ENCODE data around the gene RNF41.
A peak's percentile ranks its signal among the peaks of the same experiment; 100 is the strongest.

Gene RNF41

GRCh38 chr12:56186957-56187356, 34.8 kb downstream of the RNF41 start:
- H3K9me3 Mint-ChIP-seq = no peaks in the 10 kb centered on the region
- DNase-seq (no peak), ATAC-seq (no peak)
- H3K27ac Mint-ChIP-seq = peak overlapping the region in 1 of 2 donors; percentile 74
- no peaks in the 10 kb centered on the region for H3K27me3 Mint-ChIP-seq
- H3K4me3 Mint-ChIP-seq = peak overlapping the region; percentile 96 to 97
- H3K4me1 Mint-ChIP-seq = peaks cover 40% of the 10 kb centered on the region

DNA sequence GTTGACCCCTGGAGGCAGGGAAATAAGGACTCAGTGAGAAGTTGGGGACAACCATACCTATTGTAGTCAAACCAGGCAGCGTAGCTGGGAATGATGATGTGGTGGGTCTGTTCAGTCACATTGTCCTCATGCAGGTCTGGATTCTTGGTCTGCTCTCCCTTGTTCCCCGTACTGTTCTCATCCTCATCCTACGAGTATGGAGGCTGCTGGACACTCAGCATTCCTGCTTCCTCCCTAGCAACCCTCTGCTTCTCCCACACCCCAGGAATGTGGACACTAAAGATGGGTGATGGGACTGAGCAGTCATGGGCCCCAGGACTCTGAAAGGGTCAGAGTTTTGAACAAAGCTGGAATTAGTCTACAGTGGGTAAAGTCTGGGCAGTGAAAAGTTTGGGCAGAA, 43.4 kb downstream of the RNF41 start:
- Mint-ChIP-seq H3K9me3 (no peaks in the 10 kb centered on the region), H3K27me3 (no peaks in the 10 kb centered on the region), H3K4me1 (no peaks in the 10 kb centered on the region), H3K4me3 (no peak overlapping the region), H3K27ac (peak overlapping the region in 1 of 2 donors; percentile 54)
- ATAC-seq = no peak
- no peak for DNase-seq

DNA sequence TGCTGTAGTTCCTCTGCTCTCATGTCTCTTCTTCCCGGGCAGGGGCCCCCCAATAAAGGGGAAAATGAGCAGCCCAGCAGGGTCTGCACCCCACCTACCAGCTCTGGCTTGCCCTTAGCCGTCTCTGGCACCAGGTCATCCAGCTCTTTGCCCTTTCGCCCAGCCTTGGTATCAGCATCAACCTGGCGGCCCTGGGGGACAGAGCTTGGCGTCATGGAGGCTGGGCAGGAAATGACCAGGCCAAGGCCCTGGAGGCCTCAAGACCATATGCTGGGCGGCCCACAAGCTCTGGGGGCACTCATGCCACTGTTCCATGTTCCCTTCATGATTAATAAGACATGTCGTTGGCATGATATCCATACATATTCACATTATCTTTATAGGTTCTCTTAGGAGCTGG, 48.9 kb downstream of the RNF41 start:
- Mint-ChIP-seq H3K4me3 (no peak overlapping the region), H3K4me1 (no peaks in the 10 kb centered on the region), H3K27me3 (no peaks in the 10 kb centered on the region), H3K27ac (no peak overlapping the region), H3K9me3 (no peaks in the 10 kb centered on the region)
- DNase-seq = no peak
- ATAC-seq = no peak

DNA sequence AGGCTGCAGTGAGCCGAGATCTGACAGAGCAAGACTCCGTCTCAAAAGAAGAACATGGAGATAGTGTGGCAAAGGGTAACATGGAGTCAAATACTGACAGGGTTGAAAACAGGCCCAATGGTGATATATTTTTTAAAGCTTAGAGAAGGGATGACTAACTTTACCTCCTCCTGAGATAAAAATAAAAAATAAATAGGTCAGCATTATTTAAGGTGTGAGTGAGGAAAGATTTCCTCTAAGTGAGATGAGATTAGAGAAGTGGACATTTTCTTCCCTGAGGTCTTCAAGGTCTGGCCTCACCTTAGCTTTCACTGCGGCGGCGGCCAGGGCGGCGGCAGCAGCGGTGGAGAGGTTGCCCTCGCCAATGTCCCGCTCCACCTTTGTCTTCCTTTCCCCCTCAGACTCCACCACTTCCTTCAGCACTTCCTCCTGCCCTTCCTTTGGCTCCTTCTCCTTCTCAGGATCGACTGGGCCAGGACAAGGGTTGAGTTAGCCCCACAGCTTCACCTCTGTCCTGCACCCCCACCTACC, 52.4 kb downstream of the RNF41 start:
- no peaks in the 10 kb centered on the region for H3K27me3 Mint-ChIP-seq
- no peaks in the 10 kb centered on the region for H3K4me1 Mint-ChIP-seq
- no peaks in the 10 kb centered on the region for H3K9me3 Mint-ChIP-seq
- ATAC-seq = no peak
- peak overlapping the region in 1 of 2 donors; percentile 75 for H3K27ac Mint-ChIP-seq
- no peak overlapping the region for H3K4me3 Mint-ChIP-seq
- DNase-seq = no peak

DNA sequence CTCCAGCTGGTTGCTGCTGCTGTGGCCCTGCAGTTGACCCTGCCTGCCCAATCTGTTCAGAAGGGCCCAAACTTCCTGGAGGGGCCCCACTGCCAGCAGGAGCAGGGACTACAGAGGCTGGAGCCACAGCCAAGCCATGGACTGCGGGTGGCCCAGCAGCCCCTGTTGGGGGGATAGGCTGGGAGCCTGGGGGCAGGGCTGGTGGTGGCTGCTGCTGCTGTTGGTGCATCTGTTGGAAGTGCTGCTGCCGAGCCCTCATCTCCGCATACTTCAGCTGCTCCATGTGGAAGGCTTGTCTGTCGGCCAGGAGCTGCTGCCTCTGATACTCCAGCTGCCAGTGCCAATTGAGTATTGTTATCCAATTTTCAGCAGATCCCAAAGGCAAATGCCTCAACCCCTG, 56.4 kb downstream of the RNF41 start:
- Mint-ChIP-seq H3K27me3 (no peaks in the 10 kb centered on the region), H3K27ac (no peak overlapping the region), H3K4me1 (peaks cover 26% of the 10 kb centered on the region), H3K4me3 (no peak overlapping the region), H3K9me3 (no peaks in the 10 kb centered on the region)
- DNase-seq (no peak), ATAC-seq (no peak)

GRCh38 chr12:56164345-56164729, 57.4 kb downstream of the RNF41 start:
- Mint-ChIP-seq H3K4me1 (peaks cover 36% of the 10 kb centered on the region), H3K4me3 (no peak overlapping the region), H3K27ac (peak overlapping the region in 1 of 2 donors; percentile 36), H3K27me3 (no peaks in the 10 kb centered on the region), H3K9me3 (no peaks in the 10 kb centered on the region)
- DNase-seq = no peak
- ATAC-seq = no peak

- Mint-ChIP-seq H3K4me1 (peaks cover 41% of the 10 kb centered on the region), H3K27me3 (no peaks in the 10 kb centered on the region), H3K9me3 (no peaks in the 10 kb centered on the region), H3K27ac (no peak overlapping the region), H3K4me3 (no peak overlapping the region)
- ATAC-seq = no peak
- no peak for DNase-seq
These were observed 58.0 kb downstream of the RNF41 start for GRCh38 chr12:56163533-56164344.

DNA sequence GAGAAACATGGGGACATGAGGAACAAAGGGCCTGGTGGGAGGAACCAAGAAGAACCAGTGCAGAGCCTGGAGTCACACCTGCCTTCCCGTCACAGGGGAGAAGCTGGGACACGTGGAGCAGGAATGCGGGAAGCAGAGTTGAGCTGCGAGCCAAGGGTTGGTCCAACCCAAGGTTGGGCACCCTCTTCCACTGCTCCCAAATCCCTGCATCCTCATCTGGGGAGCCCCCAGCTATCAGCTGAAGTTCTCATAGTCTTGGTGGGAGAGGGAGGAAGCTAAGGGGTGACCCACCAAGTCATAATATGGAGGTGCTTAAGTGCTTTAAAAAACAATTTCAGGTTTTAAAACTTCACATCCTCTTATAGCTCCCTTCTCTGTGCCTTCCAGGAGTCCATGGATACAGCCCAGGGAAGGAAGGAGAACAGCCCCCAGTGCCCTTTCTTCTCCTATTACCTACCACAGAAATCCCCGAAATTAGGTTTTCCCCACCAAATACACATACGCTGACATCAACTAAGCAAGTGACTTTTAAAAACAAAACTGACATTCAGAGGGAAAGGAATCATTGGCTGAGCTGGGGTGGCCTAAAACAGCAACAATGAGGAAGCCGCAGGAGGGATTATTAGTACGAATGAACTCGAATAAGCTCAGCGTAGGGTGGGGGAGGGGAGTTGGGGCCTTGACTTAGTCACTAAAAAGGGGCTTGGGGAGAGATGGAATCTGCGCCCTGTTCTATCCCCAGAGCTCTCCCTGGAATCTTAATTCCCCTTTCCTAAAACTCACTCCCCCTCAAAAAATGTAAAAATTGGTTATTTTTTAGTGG, 59.0 kb downstream of the RNF41 start:
- H3K4me1 Mint-ChIP-seq = peaks cover 41% of the 10 kb centered on the region
- no peak for DNase-seq
- no peak for ATAC-seq
- H3K4me3 Mint-ChIP-seq = no peak overlapping the region
- no peaks in the 10 kb centered on the region for H3K27me3 Mint-ChIP-seq
- H3K9me3 Mint-ChIP-seq = no peaks in the 10 kb centered on the region
- no peak overlapping the region for H3K27ac Mint-ChIP-seq

GRCh38 chr12:56161690-56162351, 59.9 kb downstream of the RNF41 start:
- Mint-ChIP-seq H3K27ac (peak overlapping the region; percentile 28 to 77), H3K4me1 (peaks cover 50% of the 10 kb centered on the region), H3K4me3 (peak overlapping the region; percentile 47 to 96), H3K9me3 (no peaks in the 10 kb centered on the region), H3K27me3 (no peaks in the 10 kb centered on the region)
- DNase-seq = no peak
- ATAC-seq = no peak

- peak overlapping the region; percentile 77 to 99 for H3K27ac Mint-ChIP-seq
- ATAC-seq (no peak), DNase-seq (no peak)
- H3K4me3 Mint-ChIP-seq = peak overlapping the region; percentile 87 to 96
- no peaks in the 10 kb centered on the region for H3K27me3 Mint-ChIP-seq
- H3K4me1 Mint-ChIP-seq = peaks cover 50% of the 10 kb centered on the region
- no peaks in the 10 kb centered on the region for H3K9me3 Mint-ChIP-seq
These were observed 60.6 kb downstream of the RNF41 start for GRCh38 chr12:56160894-56161689.

DNA sequence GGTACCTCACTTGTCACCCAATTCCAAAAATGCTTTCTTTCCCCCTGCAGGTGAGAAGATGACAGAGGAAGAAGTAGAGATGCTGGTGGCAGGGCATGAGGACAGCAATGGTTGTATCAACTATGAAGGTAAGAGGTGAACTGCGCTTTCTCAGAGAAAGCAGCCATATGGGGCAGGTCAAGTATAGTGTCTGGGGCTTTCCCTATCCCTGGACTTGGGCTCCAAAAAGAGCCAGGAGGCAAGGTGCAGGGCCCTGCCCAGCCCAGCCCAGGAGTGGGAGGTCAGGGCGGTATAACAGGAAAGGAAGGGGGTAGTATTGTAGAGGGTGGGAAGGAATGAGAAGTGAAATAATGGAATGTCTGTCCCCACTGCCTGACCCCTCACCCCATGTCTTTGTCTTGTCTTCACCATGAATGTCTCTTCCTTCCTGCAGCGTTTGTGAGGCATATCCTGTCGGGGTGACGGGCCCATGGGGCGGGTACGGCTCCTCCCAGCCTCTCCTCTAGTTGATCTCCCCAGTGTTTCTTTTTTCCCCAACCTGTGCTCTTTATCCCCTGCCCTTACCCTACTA, 61.4 kb downstream of the RNF41 start:
- peaks cover 55% of the 10 kb centered on the region for H3K4me1 Mint-ChIP-seq
- H3K4me3 Mint-ChIP-seq = peak overlapping the region; percentile 87 to 96
- peak; percentile 52 for ATAC-seq
- no peaks in the 10 kb centered on the region for H3K27me3 Mint-ChIP-seq
- no peaks in the 10 kb centered on the region for H3K9me3 Mint-ChIP-seq
- peak overlapping the region; percentile 86 to 99 for H3K27ac Mint-ChIP-seq
- DNase-seq = peak in 1 of 2 donors; percentile 50

GRCh38 chr12:56159482-56160192, 62.1 kb downstream of the RNF41 start:
- H3K27ac Mint-ChIP-seq = peak overlapping the region; percentile 87 to 99
- no peaks in the 10 kb centered on the region for H3K27me3 Mint-ChIP-seq
- peak overlapping the region; percentile 87 to 96 for H3K4me3 Mint-ChIP-seq
- no peaks in the 10 kb centered on the region for H3K9me3 Mint-ChIP-seq
- no peak for DNase-seq
- ATAC-seq = no peak
- peaks cover 55% of the 10 kb centered on the region for H3K4me1 Mint-ChIP-seq

- DNase-seq = peak in 1 of 2 donors; percentile 33
- Mint-ChIP-seq H3K9me3 (no peaks in the 10 kb centered on the region), H3K4me3 (peak overlapping the region; percentile 87 to 96), H3K27ac (peak overlapping the region; percentile 87 to 99), H3K27me3 (no peaks in the 10 kb centered on the region), H3K4me1 (peaks cover 59% of the 10 kb centered on the region)
- ATAC-seq = peak; percentile 4
These were observed 62.7 kb downstream of the RNF41 start for GRCh38 chr12:56158926-56159461.
